HepG2 (cell line): ENCODE results near the gene INTS6.

ENCODE experiments used
- MYC ChIP-seq: sonication (generic); formaldehyde crosslinking; IDR thresholded peaks from 2 replicates; pipeline ENCODE4 v1.9.0; 2021; ENCODE audit warnings: missing genetic modification reagents, borderline replicate concordance
- ZNF34 ChIP-seq: sonication (generic); formaldehyde crosslinking; IDR thresholded peaks from 2 replicates; pipeline ENCODE4 v1.4.0; 2020; ENCODE audit warnings: mild to moderate bottlenecking, missing genetic modification reagents, borderline replicate concordance

DNA sequence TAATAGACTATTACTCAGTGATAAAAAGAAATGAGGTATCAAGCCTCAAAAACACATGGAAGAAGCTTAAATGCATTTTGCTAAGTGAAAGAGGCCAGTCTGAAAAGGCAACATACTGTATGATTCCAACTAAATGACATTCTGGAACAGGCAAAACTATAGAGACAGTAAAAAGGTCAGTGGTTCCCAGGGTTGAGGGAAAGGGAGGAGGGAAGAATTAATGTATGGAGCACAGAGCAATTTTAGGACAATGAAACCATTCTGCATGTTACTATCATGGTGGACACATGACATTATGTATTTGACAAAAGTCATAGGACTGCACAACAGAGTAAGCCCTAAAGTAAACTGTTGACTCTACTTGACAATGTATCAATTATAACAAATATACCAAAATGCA is 119.0 kb downstream of the INTS6 start:
- TF ChIP-seq MYC (CRISPR knock-in tag) (no peak), ZNF34 (CRISPR knock-in tag) (no peak)
